K562 (cell line): ENCODE data around the gene FOCAD.

Experiments
- ARNT ChIP-seq, 2 experiments: fragments of 450-650 bp; IDR thresholded peaks; 2 replicates each; pipeline ENCODE4 v1.6.1; 2016; ENCODE audit warnings: mild to moderate bottlenecking in 1 of 2
- CTCF ChIP-seq, 3 experiments: IDR thresholded peaks in 2 of 3; conservative IDR thresholded peaks in 1 of 3; 2 replicates each; pipeline ENCODE4 v1.5.1; 2011 to 2012; ENCODE audit warnings: low read length in 3 of 3, mild to moderate bottlenecking in 3 of 3, control low read depth in 2 of 3, improper control_type of control experiment in 1 of 3, inconsistent platforms in 1 of 3, low read depth in 1 of 3, mixed read lengths in 1 of 3, moderate library complexity in 1 of 3; ENCODE audit not compliant: insufficient read depth in 2 of 3
- E2F3 ChIP-seq: fragments of 250-450 bp; sonication (Bioruptor Pico); IDR thresholded peaks from 2 replicates; pipeline ENCODE4 v1.4.0; 2020; ENCODE audit warnings: mild to moderate bottlenecking
- SLC30A9 ChIP-seq: fragments of 250-450 bp; sonication (Bioruptor Pico); IDR thresholded peaks from 2 replicates; pipeline ENCODE4 v1.8.0; 2022; ENCODE audit warnings: mild to moderate bottlenecking, moderate library complexity
- TSHZ1 ChIP-seq: fragments of 250-450 bp; sonication (Bioruptor Pico); IDR thresholded peaks from 2 replicates; pipeline ENCODE4 v1.4.0; 2020; ENCODE audit warnings: mild to moderate bottlenecking, moderate library complexity
- ZNF354B ChIP-seq: fragments of 250-450 bp; sonication (Bioruptor Pico); IDR thresholded peaks from 2 replicates; pipeline ENCODE4 v1.4.0; 2020

- no peak for TF ChIP-seq TSHZ1 (CRISPR knock-in tag)
- TF ChIP-seq ARNT (IDR thresholded peaks at IDR 0.05): no peak
- TF ChIP-seq SLC30A9 (CRISPR knock-in tag): no peak
- TF ChIP-seq ZNF354B: no peak
- TF ChIP-seq E2F3: no peak
- no peak for TF ChIP-seq CTCF (IDR thresholded peaks at IDR 0.05 in 2 of 3, conservative IDR thresholded peaks at IDR 0.05 in 1 of 3; ENCODE audit: insufficient read depth in 2 of 3, low read depth in 1 of 3, low read length in 3 of 3)
These were observed 170.4 kb downstream of the FOCAD start for GRCh38 chr9:20854444-20854843.
